Spleen (tissue), 7 donors: Measurements from ENCODE around the gene KLHL14.

Source experiments
- POLR2A ChIP-seq, 3 donors: fragments of 450-650 bp; IDR thresholded peaks; one replicate each; pipeline ENCODE4 v1.5.1; 2017; ENCODE audit warnings: antibody characterized with exemption in 3 of 3, mild to moderate bottlenecking in 1 of 3
- TF ChIP-seq, protein P1 (sequence below), 11 experiments: fragments of 200-600 bp in 7 of 11; fragments of 450-650 bp in 4 of 11; sonication (generic) in 4 of 11; IDR thresholded peaks in 8 of 11; conservative IDR thresholded peaks in 3 of 11; 1 replicate in 7 of 11; 2 replicates in 4 of 11; pipeline versions ENCODE4 v1.4.0 to v1.8.0; 2016 to 2021; ENCODE audit warnings: antibody characterized with exemption in 11 of 11, inconsistent platforms in 4 of 11, mild to moderate bottlenecking in 1 of 11
- donor health status: DM: no; HTN: no; CAD: no; lungs with moderate emphysema.
- donor health status: DM: no; HTN: no; CAD: no.
- donor health status: DM: no; HTN: no; CAD: no.

DNA sequence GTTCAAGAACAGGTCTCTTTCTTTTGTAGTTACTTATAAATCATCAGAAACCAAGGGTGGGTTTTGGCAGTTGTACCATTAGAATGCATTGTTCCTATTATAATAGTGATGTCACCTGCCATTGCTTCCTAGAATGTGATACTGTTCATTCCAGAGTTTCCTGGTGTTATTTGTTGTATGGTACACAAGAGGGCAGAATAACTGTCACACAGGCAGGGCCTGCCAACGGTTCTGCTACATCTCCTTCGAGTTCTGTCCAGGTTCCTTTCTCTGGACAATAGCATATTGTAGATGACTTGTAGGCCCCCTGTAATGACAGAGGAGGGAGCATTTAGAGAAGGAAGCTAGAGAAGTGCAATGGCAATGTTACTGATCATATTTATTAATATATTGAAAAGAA, 98.3 kb downstream of the KLHL14 start:
- TF ChIP-seq, protein P1, sequence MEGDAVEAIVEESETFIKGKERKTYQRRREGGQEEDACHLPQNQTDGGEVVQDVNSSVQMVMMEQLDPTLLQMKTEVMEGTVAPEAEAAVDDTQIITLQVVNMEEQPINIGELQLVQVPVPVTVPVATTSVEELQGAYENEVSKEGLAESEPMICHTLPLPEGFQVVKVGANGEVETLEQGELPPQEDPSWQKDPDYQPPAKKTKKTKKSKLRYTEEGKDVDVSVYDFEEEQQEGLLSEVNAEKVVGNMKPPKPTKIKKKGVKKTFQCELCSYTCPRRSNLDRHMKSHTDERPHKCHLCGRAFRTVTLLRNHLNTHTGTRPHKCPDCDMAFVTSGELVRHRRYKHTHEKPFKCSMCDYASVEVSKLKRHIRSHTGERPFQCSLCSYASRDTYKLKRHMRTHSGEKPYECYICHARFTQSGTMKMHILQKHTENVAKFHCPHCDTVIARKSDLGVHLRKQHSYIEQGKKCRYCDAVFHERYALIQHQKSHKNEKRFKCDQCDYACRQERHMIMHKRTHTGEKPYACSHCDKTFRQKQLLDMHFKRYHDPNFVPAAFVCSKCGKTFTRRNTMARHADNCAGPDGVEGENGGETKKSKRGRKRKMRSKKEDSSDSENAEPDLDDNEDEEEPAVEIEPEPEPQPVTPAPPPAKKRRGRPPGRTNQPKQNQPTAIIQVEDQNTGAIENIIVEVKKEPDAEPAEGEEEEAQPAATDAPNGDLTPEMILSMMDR (IDR thresholded peaks at IDR 0.05 in 8 of 11, conservative IDR thresholded peaks at IDR 0.05 in 3 of 11), result no peak
- TF ChIP-seq POLR2A (IDR thresholded peaks at IDR 0.05), result no peak
